ENCODE measurements around the gene ZBTB17.

- no peak for TF ChIP-seq CTCF (IDR thresholded peaks at IDR 0.05; ENCODE audit: control extremely low read depth in 1 of 3, insufficient read depth in 1 of 3, low read depth in 1 of 3, low read length in 3 of 3)
- TF ChIP-seq ZNF274 (IDR thresholded peaks at IDR 0.05; ENCODE audit: borderline replicate concordance, extremely low read depth, low read length), result no peak
- TF ChIP-seq EP300 (IDR thresholded peaks at IDR 0.05; ENCODE audit: borderline replicate concordance in 1 of 2, low read depth in 2 of 2, low read length in 2 of 2), result no peak
- TF ChIP-seq SRF (IDR thresholded peaks at IDR 0.05; ENCODE audit: low read depth, low read length), result no peak
- no peak for TF ChIP-seq TEAD4 (IDR thresholded peaks at IDR 0.05; ENCODE audit: low read depth, low read length)
- no peak for TF ChIP-seq SUZ12 (IDR thresholded peaks at IDR 0.05; ENCODE audit: low read length)
- TF ChIP-seq POLR2A (IDR thresholded peaks at IDR 0.05; ENCODE audit: control extremely low read depth in 1 of 2, low read depth in 2 of 2, low read length in 2 of 2), result no peak
- no peak for TF ChIP-seq MAX (IDR thresholded peaks at IDR 0.05)
- TF ChIP-seq CHD1 (IDR thresholded peaks at IDR 0.05; ENCODE audit: low read depth, low read length), result no peak
- TF ChIP-seq SP2 (IDR thresholded peaks at IDR 0.05; ENCODE audit: low read length), result no peak
- no peak for TF ChIP-seq USF2 (IDR thresholded peaks at IDR 0.05; ENCODE audit: low read length)
- TF ChIP-seq RAD21 (IDR thresholded peaks at IDR 0.05 in 1 of 2, conservative IDR thresholded peaks at IDR 0.05 in 1 of 2; ENCODE audit: low read depth in 2 of 2, low read length in 2 of 2), result no peak
Observed at GRCh38 chr1:15991427-15992186, 15.7 kb upstream of the ZBTB17 start.

Measured in H1 (cell line).